ENCODE data around the gene RHOBTB3. TPM values are rescaled to one million over a fixed set of nuclear protein-coding genes. Genes with fewer than 3 reads are reported as not detected.

The RHOBTB3 gene
- total RNA-seq, 4 donors from 2014 or later: 4.7 to 59.3 (median 13.6) TPM

GRCh38 chr5:95743877-95744276, 12.7 kb downstream of the RHOBTB3 start:
- Histone ChIP-seq H3K27me3 (no peaks in the 10 kb centered on the region), H3K4me3 (no peak overlapping the region), H3K27ac (no peak overlapping the region), H3K36me3 (peaks cover 0 to 2% (median 0%) of the 10 kb centered on the region in 3 donors), H3K9me3 (no peaks in the 10 kb centered on the region), H3K4me1 (peaks cover 0 to 22% (median 0%) of the 10 kb centered on the region in 3 donors)
- intact Hi-C loops (cut with DNase I): no loop called here
- TF ChIP-seq, protein P1, sequence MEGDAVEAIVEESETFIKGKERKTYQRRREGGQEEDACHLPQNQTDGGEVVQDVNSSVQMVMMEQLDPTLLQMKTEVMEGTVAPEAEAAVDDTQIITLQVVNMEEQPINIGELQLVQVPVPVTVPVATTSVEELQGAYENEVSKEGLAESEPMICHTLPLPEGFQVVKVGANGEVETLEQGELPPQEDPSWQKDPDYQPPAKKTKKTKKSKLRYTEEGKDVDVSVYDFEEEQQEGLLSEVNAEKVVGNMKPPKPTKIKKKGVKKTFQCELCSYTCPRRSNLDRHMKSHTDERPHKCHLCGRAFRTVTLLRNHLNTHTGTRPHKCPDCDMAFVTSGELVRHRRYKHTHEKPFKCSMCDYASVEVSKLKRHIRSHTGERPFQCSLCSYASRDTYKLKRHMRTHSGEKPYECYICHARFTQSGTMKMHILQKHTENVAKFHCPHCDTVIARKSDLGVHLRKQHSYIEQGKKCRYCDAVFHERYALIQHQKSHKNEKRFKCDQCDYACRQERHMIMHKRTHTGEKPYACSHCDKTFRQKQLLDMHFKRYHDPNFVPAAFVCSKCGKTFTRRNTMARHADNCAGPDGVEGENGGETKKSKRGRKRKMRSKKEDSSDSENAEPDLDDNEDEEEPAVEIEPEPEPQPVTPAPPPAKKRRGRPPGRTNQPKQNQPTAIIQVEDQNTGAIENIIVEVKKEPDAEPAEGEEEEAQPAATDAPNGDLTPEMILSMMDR (IDR thresholded peaks at IDR 0.05): no peak
- no peak for TF ChIP-seq POLR2A (IDR thresholded peaks at IDR 0.05)
- no peak for DNase-seq
- WGBS, 2 donors: 87 to 100% methylated on average over 1 of the region's 1 CpG

GRCh38 chr5:95746194-95746593, 15.1 kb downstream of the RHOBTB3 start:
- H3K27ac ChIP-seq: no peak overlapping the region

GRCh38 chr5:95746722-95747679, 15.9 kb downstream of the RHOBTB3 start:
- H3K27me3 ChIP-seq: no peaks in the 10 kb centered on the region
- no peak overlapping the region for H3K27ac ChIP-seq
- TF ChIP-seq, protein P1 (IDR thresholded peaks at IDR 0.05): no peak
- no peaks in the 10 kb centered on the region for H3K9me3 ChIP-seq
- intact Hi-C loops (cut with DNase I): no loop called here
- H3K4me3 ChIP-seq: no peak overlapping the region
- WGBS, 2 donors: 78% methylated on average over 8 of the region's 8 CpGs
- H3K36me3 ChIP-seq: peaks cover 0 to 12% (median 0%) of the 10 kb centered on the region in 3 donors
- H3K4me1 ChIP-seq: peaks cover 0 to 29% (median 0%) of the 10 kb centered on the region in 3 donors
- DNase-seq: no peak

More at GRCh38 chr5:95746194-95746593, 15.1 kb downstream of the RHOBTB3 start:
- TF ChIP-seq, protein P1 (IDR thresholded peaks at IDR 0.05): no peak
- no peak for TF ChIP-seq POLR2A (IDR thresholded peaks at IDR 0.05)
- Histone ChIP-seq H3K4me3 (no peak overlapping the region), H3K27me3 (no peaks in the 10 kb centered on the region), H3K36me3 (peaks cover 0 to 4% (median 0%) of the 10 kb centered on the region in 3 donors), H3K4me1 (peaks cover 0 to 29% (median 0%) of the 10 kb centered on the region in 3 donors), H3K9me3 (no peaks in the 10 kb centered on the region)
- DNase-seq: no peak
- intact Hi-C loops (cut with DNase I): no loop called here

GRCh38 chr5:95748133-95748532, 17.0 kb downstream of the RHOBTB3 start:
- Histone ChIP-seq H3K36me3 (peaks cover 0 to 20% (median 0%) of the 10 kb centered on the region in 3 donors), H3K4me1 (peaks cover 0 to 28% (median 0%) of the 10 kb centered on the region in 3 donors), H3K27ac (peak overlapping the region in 1 of 4 donors; percentile 1), H3K9me3 (no peaks in the 10 kb centered on the region), H3K4me3 (no peak overlapping the region), H3K27me3 (no peaks in the 10 kb centered on the region)
- 46 to 53% methylated on average over 2 of the region's 2 CpGs for WGBS, 2 donors
- DNase-seq: no peak
- intact Hi-C loops (cut with DNase I): no loop called here
- TF ChIP-seq POLR2A (IDR thresholded peaks at IDR 0.05): no peak
- TF ChIP-seq, protein P1 (IDR thresholded peaks at IDR 0.05): no peak

DNA sequence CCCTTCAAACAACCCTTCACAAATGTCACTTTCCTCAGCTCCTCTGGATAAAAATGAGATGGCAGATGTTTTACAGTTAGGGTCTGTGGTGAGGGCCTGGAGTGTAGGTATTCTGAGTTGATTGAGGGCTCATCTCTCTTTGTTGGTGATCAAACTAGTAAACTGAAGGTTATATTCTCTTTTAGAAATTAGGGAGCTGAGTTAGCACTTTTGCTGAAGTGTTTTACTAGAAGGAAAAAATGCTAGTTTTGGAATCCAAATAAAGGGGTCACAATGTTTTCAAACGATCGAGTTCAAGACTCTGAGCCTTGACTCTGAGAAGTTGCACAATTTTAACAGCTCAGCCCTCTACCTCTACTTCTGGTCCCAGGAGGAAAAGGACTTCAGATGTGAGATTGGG, 23.4 kb downstream of the RHOBTB3 start:
- H3K27ac ChIP-seq: no peak overlapping the region
- H3K36me3 ChIP-seq: peaks cover 0 to 34% (median 0%) of the 10 kb centered on the region in 3 donors
- H3K27me3 ChIP-seq: no peaks in the 10 kb centered on the region
- 60 to 68% methylated on average over 2 of the region's 2 CpGs for WGBS, 2 donors
- H3K9me3 ChIP-seq: no peaks in the 10 kb centered on the region
- TF ChIP-seq, protein P1 (IDR thresholded peaks at IDR 0.05): no peak
- TF ChIP-seq POLR2A (IDR thresholded peaks at IDR 0.05): no peak
- no peak overlapping the region for H3K4me3 ChIP-seq
- intact Hi-C loops (cut with DNase I): no loop called here
- peaks cover 0 to 16% (median 0%) of the 10 kb centered on the region in 3 donors for H3K4me1 ChIP-seq
- no peak for DNase-seq
